H1 (cell line): Measurements from ENCODE around the gene HMGN3. TPM values are rescaled to one million over a fixed set of nuclear protein-coding genes. Genes with fewer than 3 reads are reported as not detected.

Source experiments
- CTCF ChIA-PET: fragments of 300-600 bp; sonication (Branson Sonifier 250); formaldehyde crosslinking; loops from one replicate; lab custom pipeline; 2021; ENCODE audit not compliant: partially characterized antibody; lab: Charles Lee
- POLR2A ChIA-PET: fragments of 300-600 bp; sonication (Branson Sonifier 250); formaldehyde crosslinking; loops from one replicate; lab custom pipeline; 2021; ENCODE audit warnings: inconsistent platforms; ENCODE audit not compliant: partially characterized antibody; lab: Charles Lee
- DNase-seq, 2 experiments: peaks; one replicate each; pipeline versions ENCODE4 v3.0.0 to v3.0.0-alpha.2; 2010 to 2022; ENCODE audit warnings: low spot score in 2 of 2, low read depth in 1 of 2, mixed read lengths in 1 of 2
- FAIRE-seq: peaks from 2 replicates; lab custom pipeline; 2011; peaks lifted over from hg19 to GRCh38; lab: Jason Lieb, UNC
- H2AFZ ChIP-seq: 2 replicates; pipeline ENCODE4 v1.8.1; 2012; ENCODE audit warnings: low read length, inconsistent platforms
- H2AK5ac ChIP-seq: 2 replicates; pipeline ENCODE4 v1.6.1; 2013; ENCODE audit warnings: low read depth, low read length
- H2BK120ac ChIP-seq: replicated peaks from 2 replicates; pipeline ENCODE3; 2013; ENCODE audit warnings: low read depth, low read length, inconsistent platforms
- H2BK12ac ChIP-seq: 2 replicates; pipeline ENCODE4 v1.6.1; 2013; ENCODE audit warnings: low read depth, low read length
- H2BK15ac ChIP-seq: 2 replicates; pipeline ENCODE4 v1.6.1; 2013; ENCODE audit warnings: low read length
- H2BK20ac ChIP-seq: 2 replicates; pipeline ENCODE4 v1.6.1; 2013; ENCODE audit warnings: low read length
- H2BK5ac ChIP-seq: 2 replicates; pipeline ENCODE4 v1.6.1; 2013; ENCODE audit warnings: low read depth, low read length
- H3K14ac ChIP-seq: 2 replicates; pipeline ENCODE4 v1.6.1; 2013; ENCODE audit warnings: inconsistent platforms; ENCODE audit not compliant: insufficient read length
- H3K18ac ChIP-seq: 2 replicates; pipeline ENCODE4 v1.6.1; 2013; ENCODE audit warnings: low read length; ENCODE audit errors: extremely low read depth
- H3K23ac ChIP-seq: 2 replicates; pipeline ENCODE4 v1.6.1; 2013; ENCODE audit warnings: inconsistent platforms; ENCODE audit not compliant: insufficient read length
- H3K23me2 ChIP-seq: 2 replicates; pipeline ENCODE4 v1.6.1; 2013; ENCODE audit warnings: low read depth, low read length
- H3K27ac ChIP-seq: 2 replicates; pipeline ENCODE4 v1.6.1; 2011; ENCODE audit warnings: low read depth, low read length, inconsistent platforms
- H3K27me3 ChIP-seq, 4 experiments: replicated peaks in 1 of 4; 1 replicate in 1 of 4; 2 replicates in 3 of 4; pipeline versions ENCODE4 v1.6.1 to v1.8.1; 2011 to 2013; ENCODE audit warnings: low read length in 3 of 4, mild to moderate bottlenecking in 3 of 4, inconsistent platforms in 2 of 4, mixed read lengths in 2 of 4, moderate library complexity in 1 of 4; ENCODE audit not compliant: control insufficient read depth in 3 of 4, insufficient read depth in 3 of 4; ENCODE audit errors: extremely low read depth in 1 of 4
- H3K36me3 ChIP-seq, 4 experiments: 2 replicates each; pipeline versions ENCODE4 v1.6.1 to v1.8.1; 2011 to 2013; ENCODE audit warnings: mild to moderate bottlenecking in 4 of 4, low read length in 3 of 4, moderate library complexity in 2 of 4, control low read depth in 1 of 4, inconsistent platforms in 1 of 4; ENCODE audit not compliant: insufficient read depth in 4 of 4, control insufficient read depth in 2 of 4
- H3K4ac ChIP-seq: replicated peaks from 2 replicates; pipeline ENCODE3; 2013; ENCODE audit warnings: low read length, low read depth, mixed read lengths, inconsistent platforms; ENCODE audit not compliant: insufficient read length
- H3K4me1 ChIP-seq, 4 experiments: replicated peaks in 1 of 4; 1 replicate in 1 of 4; 2 replicates in 3 of 4; pipeline versions ENCODE4 v1.6.1 to v1.8.1; 2011 to 2013; ENCODE audit warnings: low read length in 3 of 4, inconsistent platforms in 2 of 4, mixed read lengths in 1 of 4; ENCODE audit not compliant: insufficient read depth in 4 of 4, control insufficient read depth in 3 of 4
- H3K4me2 ChIP-seq, 2 experiments: 2 replicates each; pipeline versions ENCODE4 v1.6.1 to v1.8.1; 2011 to 2013; ENCODE audit warnings: low read depth in 2 of 2, low read length in 2 of 2, control low read depth in 1 of 2, inconsistent platforms in 1 of 2, mild to moderate bottlenecking in 1 of 2; ENCODE audit not compliant: insufficient read depth in 1 of 2
- H3K4me3 ChIP-seq, 4 experiments: fragments of 200-600, 300-600 bp in 1 of 4; sonication (generic), shearing (Covaris generic), sonication (Bioruptor Twin) in 1 of 4; 2 replicates each; pipeline versions ENCODE4 v1.5.1 to v1.8.1; 2011 to 2016; ENCODE audit warnings: low read length in 4 of 4, low read depth in 3 of 4, control low read depth in 2 of 4, inconsistent platforms in 2 of 4, mild to moderate bottlenecking in 2 of 4, mixed read lengths in 1 of 4, moderate library complexity in 1 of 4; ENCODE audit not compliant: insufficient read depth in 2 of 4; ENCODE audit errors: extremely low read depth in 1 of 4
- H3K56ac ChIP-seq: replicated peaks from 2 replicates; pipeline ENCODE3; 2013; ENCODE audit warnings: low read depth, mild to moderate bottlenecking, mixed read lengths, low read length, inconsistent platforms; ENCODE audit not compliant: insufficient read length
- H3K79me1 ChIP-seq: 2 replicates; pipeline ENCODE4 v1.6.1; 2013; ENCODE audit warnings: low read depth, low read length, control low read depth
- H3K79me2 ChIP-seq, 2 experiments: 2 replicates each; pipeline versions ENCODE4 v1.6.1 to v1.8.1; 2012 to 2013; ENCODE audit warnings: low read length in 2 of 2, mild to moderate bottlenecking in 2 of 2, inconsistent platforms in 1 of 2; ENCODE audit not compliant: insufficient read depth in 2 of 2, control insufficient read depth in 1 of 2
- H3K9ac ChIP-seq, 4 experiments: replicated peaks in 1 of 4; 1 replicate in 1 of 4; 2 replicates in 3 of 4; pipeline versions ENCODE4 v1.6.1 to v1.8.1; 2011 to 2013; ENCODE audit warnings: low read depth in 3 of 4, low read length in 3 of 4, control low read depth in 2 of 4, mild to moderate bottlenecking in 2 of 4, moderate library complexity in 2 of 4, inconsistent platforms in 1 of 4; ENCODE audit errors: extremely low read depth in 1 of 4
- H3K9me3 ChIP-seq, 2 experiments: 2 replicates each; pipeline versions ENCODE4 v1.6.1 to v1.8.1; 2012 to 2013; ENCODE audit warnings: mild to moderate bottlenecking in 2 of 2, moderate library complexity in 2 of 2, control low read depth in 1 of 2, inconsistent platforms in 1 of 2, low read depth in 1 of 2, low read length in 1 of 2, mixed read lengths in 1 of 2; ENCODE audit not compliant: insufficient read depth in 2 of 2
- H4K20me1 ChIP-seq, 2 experiments: replicated peaks in 1 of 2; 2 replicates each; pipeline versions ENCODE3 to v1.8.1; 2011 to 2013; ENCODE audit warnings: inconsistent platforms in 2 of 2, low read length in 2 of 2, mild to moderate bottlenecking in 1 of 2; ENCODE audit not compliant: insufficient read depth in 2 of 2, control insufficient read depth in 1 of 2
- H4K5ac ChIP-seq: 2 replicates; pipeline ENCODE4 v1.6.1; 2013; ENCODE audit warnings: low read length, low read depth, mixed read lengths, inconsistent platforms; ENCODE audit not compliant: insufficient read length
- H4K8ac ChIP-seq: 2 replicates; pipeline ENCODE4 v1.8.0; 2013; ENCODE audit warnings: mild to moderate bottlenecking, moderate library complexity, low read length, inconsistent platforms; ENCODE audit not compliant: insufficient read depth; ENCODE audit errors: extremely low read depth
- H4K91ac ChIP-seq: replicated peaks from 2 replicates; pipeline ENCODE3; 2013; ENCODE audit warnings: low read length, mixed read lengths, inconsistent platforms; ENCODE audit not compliant: insufficient read length
- GABPA ChIP-seq: IDR thresholded peaks from 2 replicates; pipeline ENCODE4 v1.6.1; 2011; ENCODE audit warnings: mild to moderate bottlenecking, low read length, moderate library complexity, borderline replicate concordance; ENCODE audit not compliant: insufficient read depth
- WGBS, 2 experiments: shearing (Covaris generic) in 1 of 2; methylation state at CpG; one replicate each; pipeline versions ENCODE4 v1.1.6 to v1.1.7; 2013 to 2015; ENCODE audit warnings: low lambda C conversion rate in 2 of 2, mixed read lengths in 2 of 2, inconsistent platforms in 1 of 2, low coverage in 1 of 2, missing lambda C conversion rate in 1 of 2; ENCODE audit not compliant: insufficient replicate concordance in 2 of 2, insufficient coverage in 1 of 2, insufficient read length in 1 of 2; ENCODE audit errors: extremely low coverage in 1 of 2, missing lambda C conversion rate in 1 of 2; 5-methylcytosine and 5-hydroxymethylcytosine counted together
- polyA plus RNA-seq, 7 experiments: library from polyadenylated mRNA; depleted of rRNA in 3 of 7; stranded (reverse) in 5 of 7; unstranded in 2 of 7; fragments of >200 nt in 5 of 7; fragments of 200-250 nt in 2 of 7; gene quantifications; 1 replicate in 5 of 7; 2 replicates in 1 of 7; 4 replicates in 1 of 7; pipeline versions ENCODE4 v1.2.1 to v1.2.3, GENCODE V29; 2011 to 2013; ENCODE audit warnings: missing spikeins in 2 of 7, mixed read lengths in 2 of 7
- total RNA-seq: library from RNA; stranded (reverse); fragmentation: NEBNext Ultra II Directional; extraction: Animal tissue kit (Norgen Biotek cat#: 25700); gene quantifications from 2 replicates; pipeline ENCODE4 v1.2.1, GENCODE V29; 2021

Gene HMGN3
- total and polyA plus RNA-seq, 2 of the 8 experiments (the other 6 are each of a cell fraction or from before 2014, with no cell fraction given) = 84.4 to 167 TPM

DNA sequence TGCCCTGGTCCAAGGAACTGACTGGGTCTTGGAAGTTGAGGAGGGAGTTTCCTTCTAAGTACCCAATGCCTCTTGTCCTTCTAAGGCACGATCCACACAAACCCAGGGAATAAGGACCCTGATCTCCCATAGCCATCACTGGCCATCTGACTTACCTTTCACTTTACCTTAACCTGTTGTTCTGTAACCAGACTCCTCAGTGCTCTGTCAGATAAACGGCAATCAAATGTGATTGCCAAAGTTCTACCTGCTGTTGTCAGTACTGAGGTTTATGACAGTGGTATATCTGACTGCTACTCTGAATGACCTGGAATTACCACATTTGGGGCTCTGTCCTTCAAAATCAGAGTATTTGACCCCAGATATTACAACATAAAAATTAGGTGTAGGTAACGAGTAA lies 49.8 kb downstream of the HMGN3 start:
- DNase-seq (no peak), FAIRE-seq (no peak)
- WGBS, 2 experiments = 93% methylated on average over 3 of the region's 3 CpGs; no CpG with 5 or more reads in 1 of the 2 experiments
- Histone ChIP-seq H3K18ac (no peak overlapping the region), H3K14ac (no peak overlapping the region), H3K27ac (no peak overlapping the region), H2BK12ac (no peak overlapping the region), H4K5ac (no peak overlapping the region), H3K36me3 (no peaks in the 10 kb centered on the region), H3K79me1 (no peaks in the 10 kb centered on the region), H3K4me2 (no peak overlapping the region), H2AFZ (no peak overlapping the region), H4K8ac (no peak overlapping the region), H3K4ac (no peak overlapping the region), H3K23me2 (no peaks in the 10 kb centered on the region), H3K9ac (no peak overlapping the region), H3K4me1 (0 out of 7 replicates have a peak, but pooled peaks cover 0 to 2% (median 0%) of the 10 kb centered on the region in 4 experiments), H3K27me3 (peaks cover 0 to 1% (median 0%) of the 10 kb centered on the region in 4 experiments; a peak in 1 of 7 replicates), H4K91ac (no peak overlapping the region), H3K56ac (no peak overlapping the region), H3K9me3 (no peaks in the 10 kb centered on the region; a peak in 1 of 4 replicates), H2AK5ac (no peak overlapping the region), H3K23ac (no peak overlapping the region), H3K4me3 (no peak overlapping the region), H3K79me2 (no peaks in the 10 kb centered on the region), H2BK15ac (no peak overlapping the region), H4K20me1 (no peaks in the 10 kb centered on the region), H2BK20ac (no peak overlapping the region), H2BK5ac (no peak overlapping the region), H2BK120ac (no peak overlapping the region)
- CTCF ChIA-PET = no interaction called here
- POLR2A ChIA-PET = no interaction called here
- no peak for TF ChIP-seq GABPA
